H9 (cell line): ENCODE measurements around the gene KCNH2. TPM values are rescaled to one million over a fixed set of nuclear protein-coding genes. Genes with fewer than 3 reads are reported as not detected.

Experiments used
- DNase-seq: peaks from one replicate; pipeline ENCODE4 v3.0.0-alpha.2; 2017
- H2AFZ ChIP-seq: one replicate; pipeline ENCODE4 v1.6.1; 2013; ENCODE audit warnings: mild to moderate bottlenecking, low read length, control low read depth, moderate library complexity
- H2AK5ac ChIP-seq: 2 replicates; pipeline ENCODE4 v1.6.1; 2013; ENCODE audit warnings: low read length, control low read depth, mixed read lengths; ENCODE audit not compliant: insufficient read length
- H2BK120ac ChIP-seq: one replicate; pipeline ENCODE4 v1.6.1; 2013; ENCODE audit warnings: low read depth, mild to moderate bottlenecking, low read length, control low read depth, inconsistent platforms; ENCODE audit not compliant: poor library complexity, severe bottlenecking
- H2BK12ac ChIP-seq: 2 replicates; pipeline ENCODE4 v1.6.1; 2013; ENCODE audit warnings: low read length, control low read depth, mixed read lengths, low read depth; ENCODE audit not compliant: insufficient read length
- H2BK15ac ChIP-seq: 2 replicates; pipeline ENCODE4 v1.6.1; 2013; ENCODE audit warnings: low read depth, low read length, control low read depth
- H2BK20ac ChIP-seq: one replicate; pipeline ENCODE4 v1.6.1; 2013; ENCODE audit warnings: low read depth, mild to moderate bottlenecking, low read length, control low read depth, inconsistent platforms; ENCODE audit not compliant: poor library complexity, severe bottlenecking
- H2BK5ac ChIP-seq: 2 replicates; pipeline ENCODE4 v1.6.1; 2013; ENCODE audit warnings: low read length, control low read depth, mixed read lengths; ENCODE audit not compliant: insufficient read length
- H3K14ac ChIP-seq: 2 replicates; pipeline ENCODE4 v1.6.1; 2013; ENCODE audit warnings: low read length, control low read depth; ENCODE audit not compliant: insufficient read depth
- H3K18ac ChIP-seq: 2 replicates; pipeline ENCODE4 v1.6.1; 2013; ENCODE audit warnings: low read depth, mild to moderate bottlenecking, mixed read lengths, low read length, control low read depth; ENCODE audit not compliant: insufficient read length
- H3K23ac ChIP-seq: 2 replicates; pipeline ENCODE4 v1.6.1; 2013; ENCODE audit warnings: low read length, control low read depth, mixed read lengths, low read depth; ENCODE audit not compliant: insufficient read length
- H3K23me2 ChIP-seq: 2 replicates; pipeline ENCODE4 v1.6.1; 2013; ENCODE audit warnings: low read depth, mild to moderate bottlenecking, mixed read lengths, low read length, control low read depth; ENCODE audit not compliant: insufficient read length, poor library complexity, severe bottlenecking
- H3K27ac ChIP-seq: 2 replicates; pipeline ENCODE4 v1.5.1; 2013; ENCODE audit warnings: low read length, control low read depth, mixed read lengths, low read depth; ENCODE audit not compliant: insufficient read length
- H3K27me3 ChIP-seq: 2 replicates; pipeline ENCODE4 v1.6.1; 2013; ENCODE audit warnings: low read length, control low read depth, inconsistent platforms; ENCODE audit not compliant: insufficient read depth
- H3K4ac ChIP-seq: 2 replicates; pipeline ENCODE4 v1.6.1; 2013; ENCODE audit warnings: low read depth, mild to moderate bottlenecking, control low read depth, inconsistent platforms, low read length, moderate library complexity
- H3K4me1 ChIP-seq: 2 replicates; pipeline ENCODE4 v1.6.1; 2013; ENCODE audit warnings: low read length, control low read depth, inconsistent platforms; ENCODE audit not compliant: insufficient read depth
- H3K4me2 ChIP-seq: 2 replicates; pipeline ENCODE4 v1.6.1; 2013; ENCODE audit warnings: low read length, control low read depth, mixed read lengths; ENCODE audit not compliant: insufficient read length, insufficient read depth
- H3K56ac ChIP-seq: 2 replicates; pipeline ENCODE4 v1.6.1; 2013; ENCODE audit warnings: low read depth, mild to moderate bottlenecking, mixed read lengths, low read length, control low read depth; ENCODE audit not compliant: insufficient read length
- H3K79me1 ChIP-seq: 2 replicates; pipeline ENCODE4 v1.6.1; 2013; ENCODE audit warnings: low read depth, mild to moderate bottlenecking, moderate library complexity, low read length, control low read depth, inconsistent platforms; ENCODE audit not compliant: insufficient read depth, poor library complexity, severe bottlenecking
- H3K79me2 ChIP-seq: 2 replicates; pipeline ENCODE4 v1.6.1; 2013; ENCODE audit warnings: low read length, control low read depth, inconsistent platforms; ENCODE audit not compliant: insufficient read depth
- H3K9ac ChIP-seq: 2 replicates; pipeline ENCODE4 v1.6.1; 2013; ENCODE audit warnings: low read length, control low read depth, mixed read lengths; ENCODE audit not compliant: insufficient read length; ENCODE audit errors: extremely low read depth
- H3K9me3 ChIP-seq: one replicate; pipeline ENCODE4 v1.6.1; 2013; ENCODE audit warnings: low read depth, low read length, inconsistent platforms; ENCODE audit not compliant: control insufficient read depth
- H3T11ph ChIP-seq: one replicate; pipeline ENCODE4 v1.6.1; 2013; ENCODE audit warnings: mild to moderate bottlenecking, low read length, control low read depth, inconsistent platforms
- H4K20me1 ChIP-seq: one replicate; pipeline ENCODE4 v1.6.1; 2013; ENCODE audit not compliant: control insufficient read depth, insufficient read length, insufficient read depth
- H4K5ac ChIP-seq: 2 replicates; pipeline ENCODE4 v1.6.1; 2013; ENCODE audit warnings: low read depth, mild to moderate bottlenecking, mixed read lengths, low read length, control low read depth; ENCODE audit not compliant: insufficient read length
- H4K8ac ChIP-seq: replicated peaks from 2 replicates; pipeline ENCODE4 v1.6.1; 2013; ENCODE audit warnings: low read length, control low read depth, mixed read lengths, low read depth; ENCODE audit not compliant: insufficient read length
- H4K91ac ChIP-seq: 2 replicates; pipeline ENCODE4 v1.6.1; 2013; ENCODE audit warnings: low read depth, mild to moderate bottlenecking, moderate library complexity, mixed read lengths, low read length, control low read depth; ENCODE audit not compliant: insufficient read length
- H3K27ac Mint-ChIP-seq, 3 experiments: 2 replicates in 2 of 3; 3 replicates in 1 of 3; pipeline ENCODE4 v1.8.0; 2020 to 2021; ENCODE audit warnings: mixed read lengths in 3 of 3, mild to moderate bottlenecking in 1 of 3, moderate library complexity in 1 of 3
- H3K27me3 Mint-ChIP-seq: 2 replicates; pipeline ENCODE4 v1.8.0; 2021; ENCODE audit warnings: low read depth, mild to moderate bottlenecking, moderate library complexity, mixed read lengths
- H3K36me3 Mint-ChIP-seq, 3 experiments: 2 replicates in 2 of 3; 3 replicates in 1 of 3; pipeline ENCODE4 v1.8.0; 2020 to 2021; ENCODE audit warnings: low read depth in 3 of 3, mixed read lengths in 3 of 3; ENCODE audit not compliant: insufficient read depth in 1 of 3
- H3K4me1 Mint-ChIP-seq, 2 experiments: 2 replicates each; pipeline ENCODE4 v1.8.0; 2020; ENCODE audit warnings: mixed read lengths in 2 of 2
- H3K4me3 Mint-ChIP-seq, 2 experiments: 2 replicates in 1 of 2; 3 replicates in 1 of 2; pipeline ENCODE4 v1.8.0; 2020 to 2021; ENCODE audit warnings: mild to moderate bottlenecking in 2 of 2, mixed read lengths in 2 of 2, moderate library complexity in 1 of 2
- H3K9me3 Mint-ChIP-seq, 2 experiments: 2 replicates in 1 of 2; 3 replicates in 1 of 2; pipeline ENCODE4 v1.8.0; 2020; ENCODE audit warnings: mild to moderate bottlenecking in 2 of 2, mixed read lengths in 2 of 2, moderate library complexity in 1 of 2
- CTCF ChIP-seq: fragments of 200-600 bp; sonication (generic); conservative IDR thresholded peaks from 3 replicates; pipeline ENCODE4 v1.8.0; 2021; ENCODE audit warnings: antibody characterized with exemption, mild to moderate bottlenecking
- WGBS: extraction: QIAGEN DNeasy Blood & Tissue Kit; methylation state at CpG from one replicate; pipeline ENCODE4 v1.1.7; 2013; ENCODE audit warnings: missing lambda C conversion rate, low lambda C conversion rate, mixed read lengths; ENCODE audit not compliant: insufficient read length; ENCODE audit errors: extremely low coverage; 5-methylcytosine and 5-hydroxymethylcytosine counted together
- total RNA-seq: library from RNA; stranded (reverse); gene quantifications from 2 replicates; pipeline ENCODE4 v1.2.1, GENCODE V29; 2021

The KCNH2 gene
- total RNA-seq, 1 experiment from 2014 or later, result 4.5 TPM

- no peak overlapping the region for H4K5ac ChIP-seq
- H4K20me1 ChIP-seq, result no peaks in the 10 kb centered on the region
- no peak overlapping the region for H3K14ac ChIP-seq
- H3K79me2 ChIP-seq, result no peaks in the 10 kb centered on the region
- H3T11ph ChIP-seq, result no peak overlapping the region
- no peak overlapping the region for H2BK12ac ChIP-seq
- H3K27me3 Mint-ChIP-seq, result peaks cover 21% of the 10 kb centered on the region
- H3K9ac ChIP-seq, result no peak overlapping the region
- no peaks in the 10 kb centered on the region; the same call in 1 of the 2 replicates for H3K4me1 ChIP-seq
- no peak overlapping the region for H2AK5ac ChIP-seq
- H2BK20ac ChIP-seq, result no peak overlapping the region
- H3K4ac ChIP-seq, result no peak overlapping the region
- H2BK120ac ChIP-seq, result no peak overlapping the region
- peaks cover 9 to 39% of the 10 kb centered on the region in 2 experiments for H3K4me1 Mint-ChIP-seq
- H3K23ac ChIP-seq, result no peak overlapping the region
- no CpG with 5 or more reads among the region's 5 CpGs for WGBS
- peak; percentile 91 for DNase-seq
- H3K27ac ChIP-seq, result no peak overlapping the region
- no peaks in the 10 kb centered on the region for H3K23me2 ChIP-seq
- no peak for TF ChIP-seq CTCF
- peak overlapping the region in 1 of 3 experiments; percentile 91; a peak in 3 of 7 replicates for H3K27ac Mint-ChIP-seq
- no peak overlapping the region for H3K18ac ChIP-seq
- peaks cover 9 to 15% of the 10 kb centered on the region in 2 experiments for H3K9me3 Mint-ChIP-seq
- no peaks in the 10 kb centered on the region; the same call in 1 of the 2 replicates for H3K27me3 ChIP-seq
- no peak overlapping the region for H2AFZ ChIP-seq
- H3K36me3 Mint-ChIP-seq, result peaks cover 0 to 12% (median 5%) of the 10 kb centered on the region in 3 experiments; a peak in 4 of 7 replicates
- peak overlapping the region in 1 of 2 experiments; percentile 50; a peak in 1 of 5 replicates for H3K4me3 Mint-ChIP-seq
- no peak overlapping the region for H2BK15ac ChIP-seq
- no peak overlapping the region for H2BK5ac ChIP-seq
- H3K56ac ChIP-seq, result no peak overlapping the region
- no peak overlapping the region for H3K4me2 ChIP-seq
- H4K8ac ChIP-seq, result no peak overlapping the region
- H4K91ac ChIP-seq, result no peak overlapping the region
- H3K79me1 ChIP-seq, result no peaks in the 10 kb centered on the region
- no peaks in the 10 kb centered on the region for H3K9me3 ChIP-seq
Observed at GRCh38 chr7:150992833-150993302, 14.7 kb upstream of the KCNH2 start.
